ENCODE data around the gene PDZD4. TPM values are rescaled to one million over a fixed set of nuclear protein-coding genes. Genes with fewer than 3 reads are reported as not detected.
A peak's percentile ranks its signal among the peaks of the same experiment; 100 is the strongest.

Gene PDZD4
- total and polyA plus RNA-seq, 9 of the 15 experiments (the other 6 are each of a cell fraction or from before 2014, with no cell fraction given): 0.05 to 0.38 (median 0.07) TPM; not detected in 5

DNA sequence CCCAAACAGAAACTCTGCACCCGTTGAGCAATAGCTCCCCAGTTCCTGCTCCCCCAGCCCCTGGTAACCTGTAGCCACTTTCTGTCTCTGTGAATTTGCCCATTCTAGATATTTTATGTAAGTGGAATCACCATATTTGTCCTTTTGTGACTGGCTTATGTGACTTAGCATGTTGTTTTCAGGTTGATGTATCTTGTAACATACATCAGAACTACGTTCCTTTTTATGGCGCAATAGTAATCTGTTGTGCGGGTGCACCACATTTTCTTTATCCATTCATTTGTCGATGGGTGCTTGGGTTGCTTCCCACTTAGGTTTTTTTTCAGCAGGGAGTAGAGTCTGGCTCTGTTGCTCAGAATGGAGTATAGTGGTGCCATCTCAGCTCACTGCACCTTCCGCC, 6.6 kb upstream of the PDZD4 start:
- BruUV-seq (replicated peaks): no TSS peak
- H4K20me1 ChIP-seq (replicated peaks; ENCODE audit: control insufficient read depth, insufficient read depth, low read length): 0 out of 2 replicates have a peak, but pooled peaks cover 3% of the 10 kb centered on the region
- ChIA-PET POLR2A (interaction anchor here (1.1 kb wide), 1 partner anchor 9 kb away, joined by 3 read pairs; no protein-coding TSS in a partner anchor), CTCF (ENCODE audit: low intra/inter-chr PET ratio) (no interaction called here)
- no peaks in the 10 kb centered on the region for H3K79me2 ChIP-seq (ENCODE audit: control insufficient read depth, insufficient read depth, low read length)
- H3K9me1 ChIP-seq (ENCODE audit: control insufficient read depth, insufficient read depth, low read length): no peaks in the 10 kb centered on the region
- no peak for TF ChIP-seq KDM4B (IDR thresholded peaks at IDR 0.05; ENCODE audit: borderline replicate concordance in 2 of 2, low read depth in 1 of 2)
- no peak for TF ChIP-seq CEBPG (CRISPR knock-in tag; IDR thresholded peaks at IDR 0.05)
- TF ChIP-seq CEBPG (tag; conservative IDR thresholded peaks at IDR 0.05 in 1 of 2, IDR thresholded peaks at IDR 0.05 in 1 of 2): peak in 1 of 2 experiments; percentile 45; a peak in 1 of 4 replicates
- peak; percentile 77 for TF ChIP-seq CEBPB (tag; IDR thresholded peaks at IDR 0.05)
- no peak overlapping the region for H3K9ac ChIP-seq (ENCODE audit: insufficient read depth in 1 of 2, low read depth in 2 of 2, low read length in 2 of 2)
- no peak overlapping the region for H2AFZ ChIP-seq (ENCODE audit: low read depth, low read length)
- no peak overlapping the region for H3K27ac ChIP-seq (ENCODE audit: extremely low read depth, low read depth, low read length)
- intact Hi-C loops (cut with micrococcal nuclease) (no loop called here), in situ Hi-C loops (cut with MboI) (no loop called here)
- H3K36me3 ChIP-seq (ENCODE audit: control insufficient read depth, insufficient read depth, low read length): no peaks in the 10 kb centered on the region
- H3K4me3 ChIP-seq: no peak overlapping the region
- WGBS (ENCODE audit: insufficient coverage, low coverage, missing lambda C conversion rate): 58% methylated on average over 6 of the region's 6 CpGs
- DNase-seq (ENCODE audit: extremely low read depth in 1 of 4, low spot score in 3 of 4): no peak
- H3K4me1 ChIP-seq (replicated peaks in 1 of 2; ENCODE audit: control insufficient read depth in 2 of 2, insufficient read depth in 2 of 2, low read length in 2 of 2): no peaks in the 10 kb centered on the region; a peak in 1 of 5 replicates
- ATAC-seq: no peak
- no peaks in the 10 kb centered on the region for H3K9me3 ChIP-seq (replicated peaks; ENCODE audit: control insufficient read depth, insufficient read depth, low read depth, low read length)
- H3K4me2 ChIP-seq (ENCODE audit: insufficient read depth, low read length): no peak overlapping the region
- peaks cover 3 to 15% of the 10 kb centered on the region in 2 experiments; a peak in 3 of 5 replicates for H3K27me3 ChIP-seq (ENCODE audit: control insufficient read depth in 2 of 2, insufficient read depth in 2 of 2, low read length in 2 of 2)
- no peak for FAIRE-seq

DNA sequence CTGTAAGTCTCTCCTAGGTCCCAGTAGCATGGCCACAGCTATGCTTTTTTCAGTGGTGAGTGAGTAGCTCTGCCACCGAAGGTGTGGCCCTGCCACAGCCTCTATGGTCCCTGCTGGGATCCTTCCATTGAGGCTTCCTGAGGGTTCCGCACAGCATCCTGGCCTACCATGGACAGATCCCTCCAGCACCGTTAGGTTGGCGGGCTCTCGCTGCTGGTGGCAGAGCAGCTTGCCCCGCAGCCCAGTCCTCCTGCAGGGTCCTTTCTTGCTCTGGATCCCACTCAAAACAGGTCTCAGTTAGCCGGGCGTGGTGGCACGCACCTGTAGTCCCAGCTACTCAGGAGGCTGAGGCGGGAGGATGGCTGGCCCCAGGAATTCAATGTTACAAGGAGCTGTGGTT, 2.4 kb upstream of the PDZD4 start:
- no peak overlapping the region for H2AFZ ChIP-seq (ENCODE audit: low read depth, low read length)
- peaks cover 13 to 46% of the 10 kb centered on the region in 2 experiments; a peak in 4 of 5 replicates for H3K27me3 ChIP-seq (ENCODE audit: control insufficient read depth in 2 of 2, insufficient read depth in 2 of 2, low read length in 2 of 2)
- no peaks in the 10 kb centered on the region for H3K79me2 ChIP-seq (ENCODE audit: control insufficient read depth, insufficient read depth, low read length)
- 14% methylated on average over 10 of the region's 10 CpGs for WGBS (ENCODE audit: insufficient coverage, low coverage, missing lambda C conversion rate)
- no peak overlapping the region for H3K4me3 ChIP-seq
- in situ Hi-C loops (cut with MboI): no loop called here
- H3K9me3 ChIP-seq (replicated peaks; ENCODE audit: control insufficient read depth, insufficient read depth, low read depth, low read length): no peaks in the 10 kb centered on the region
- ATAC-seq (peak; percentile 59), DNase-seq (ENCODE audit: extremely low read depth in 1 of 4, low spot score in 3 of 4) (no peak), FAIRE-seq (no peak)
- H3K4me1 ChIP-seq (replicated peaks in 1 of 2; ENCODE audit: control insufficient read depth in 2 of 2, insufficient read depth in 2 of 2, low read length in 2 of 2): peaks cover 0 to 28% of the 10 kb centered on the region in 2 experiments; a peak in 2 of 5 replicates
- BruUV-seq (replicated peaks): no TSS peak
- POLR2A ChIA-PET: interaction anchor here (0.5 kb wide), 1 partner anchor 9 kb away, joined by 3 read pairs; no protein-coding TSS in a partner anchor
- H3K9ac ChIP-seq (ENCODE audit: insufficient read depth in 1 of 2, low read depth in 2 of 2, low read length in 2 of 2): no peak overlapping the region
- 0 out of 2 replicates have a peak, but pooled peaks cover 3% of the 10 kb centered on the region for H4K20me1 ChIP-seq (replicated peaks; ENCODE audit: control insufficient read depth, insufficient read depth, low read length)
- H3K36me3 ChIP-seq (ENCODE audit: control insufficient read depth, insufficient read depth, low read length): no peaks in the 10 kb centered on the region
- H3K9me1 ChIP-seq (ENCODE audit: control insufficient read depth, insufficient read depth, low read length): no peaks in the 10 kb centered on the region
- intact Hi-C loops (cut with micrococcal nuclease): no loop called here
- no peak overlapping the region for H3K27ac ChIP-seq (ENCODE audit: extremely low read depth, low read depth, low read length)
- H3K4me2 ChIP-seq (ENCODE audit: insufficient read depth, low read length): no peak overlapping the region
- CTCF ChIA-PET (ENCODE audit: low intra/inter-chr PET ratio): no interaction called here
- no peak for TF ChIP-seq AFF1 (IDR thresholded peaks at IDR 0.05; ENCODE audit: low read depth in 1 of 2, partially characterized antibody in 2 of 2)
- TF ChIP-seq KLF1 (tag; IDR thresholded peaks at IDR 0.05): no peak
- no peak for TF ChIP-seq NR2C1 (IDR thresholded peaks at IDR 0.05)
- no peak for TF ChIP-seq NR2C1 (tag; IDR thresholded peaks at IDR 0.05)

All from K562 (cell line).